ENCODE data around the gene CDC20B.

The CDC20B gene

DNA sequence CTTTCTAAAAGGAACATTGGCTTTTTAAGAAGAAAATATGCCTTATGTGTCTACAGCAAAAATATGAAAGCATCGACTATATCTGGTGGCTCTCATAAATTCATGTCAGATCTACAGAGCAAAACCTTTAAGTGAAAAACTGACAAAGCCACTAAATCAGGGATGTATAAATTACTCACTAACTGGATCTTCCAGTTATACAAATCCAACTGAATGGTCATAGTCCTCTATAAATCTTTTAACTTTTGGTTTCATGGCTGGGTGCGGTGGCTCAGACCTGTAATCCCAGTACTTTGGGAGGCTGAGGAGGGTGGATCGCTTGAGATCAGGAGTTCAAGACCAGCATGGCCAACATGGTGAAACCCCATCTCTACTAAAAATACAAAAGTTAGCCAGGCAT, 99.8 kb downstream of the CDC20B start:
- Histone ChIP-seq H3K36me3 (ENCODE audit: control insufficient read depth in 2 of 2, insufficient read depth in 1 of 2, low read length in 2 of 2) (no peaks in the 10 kb centered on the region), H3K4me1 (ENCODE audit: control insufficient read depth, insufficient read depth, low read length) (no peaks in the 10 kb centered on the region), H3K9me3 (ENCODE audit: control insufficient read depth, insufficient read depth, low read depth, low read length) (no peaks in the 10 kb centered on the region), H3K4me3 (ENCODE audit: low read depth, low read length) (no peak overlapping the region), H3K27ac (ENCODE audit: extremely low read depth, low read depth, low read length) (no peak overlapping the region)
- TF ChIP-seq, protein P1, sequence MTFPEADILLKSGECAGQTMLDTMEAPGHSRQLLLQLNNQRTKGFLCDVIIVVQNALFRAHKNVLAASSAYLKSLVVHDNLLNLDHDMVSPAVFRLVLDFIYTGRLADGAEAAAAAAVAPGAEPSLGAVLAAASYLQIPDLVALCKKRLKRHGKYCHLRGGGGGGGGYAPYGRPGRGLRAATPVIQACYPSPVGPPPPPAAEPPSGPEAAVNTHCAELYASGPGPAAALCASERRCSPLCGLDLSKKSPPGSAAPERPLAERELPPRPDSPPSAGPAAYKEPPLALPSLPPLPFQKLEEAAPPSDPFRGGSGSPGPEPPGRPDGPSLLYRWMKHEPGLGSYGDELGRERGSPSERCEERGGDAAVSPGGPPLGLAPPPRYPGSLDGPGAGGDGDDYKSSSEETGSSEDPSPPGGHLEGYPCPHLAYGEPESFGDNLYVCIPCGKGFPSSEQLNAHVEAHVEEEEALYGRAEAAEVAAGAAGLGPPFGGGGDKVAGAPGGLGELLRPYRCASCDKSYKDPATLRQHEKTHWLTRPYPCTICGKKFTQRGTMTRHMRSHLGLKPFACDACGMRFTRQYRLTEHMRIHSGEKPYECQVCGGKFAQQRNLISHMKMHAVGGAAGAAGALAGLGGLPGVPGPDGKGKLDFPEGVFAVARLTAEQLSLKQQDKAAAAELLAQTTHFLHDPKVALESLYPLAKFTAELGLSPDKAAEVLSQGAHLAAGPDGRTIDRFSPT (tag by site-specific recombination; IDR thresholded peaks at IDR 0.05) = no peak
- TF ChIP-seq ZNF837 (tag by site-specific recombination; IDR thresholded peaks at IDR 0.05) = no peak
- TF ChIP-seq ZNF514 (tag by site-specific recombination; IDR thresholded peaks at IDR 0.05) = no peak
- TF ChIP-seq, protein P2, sequence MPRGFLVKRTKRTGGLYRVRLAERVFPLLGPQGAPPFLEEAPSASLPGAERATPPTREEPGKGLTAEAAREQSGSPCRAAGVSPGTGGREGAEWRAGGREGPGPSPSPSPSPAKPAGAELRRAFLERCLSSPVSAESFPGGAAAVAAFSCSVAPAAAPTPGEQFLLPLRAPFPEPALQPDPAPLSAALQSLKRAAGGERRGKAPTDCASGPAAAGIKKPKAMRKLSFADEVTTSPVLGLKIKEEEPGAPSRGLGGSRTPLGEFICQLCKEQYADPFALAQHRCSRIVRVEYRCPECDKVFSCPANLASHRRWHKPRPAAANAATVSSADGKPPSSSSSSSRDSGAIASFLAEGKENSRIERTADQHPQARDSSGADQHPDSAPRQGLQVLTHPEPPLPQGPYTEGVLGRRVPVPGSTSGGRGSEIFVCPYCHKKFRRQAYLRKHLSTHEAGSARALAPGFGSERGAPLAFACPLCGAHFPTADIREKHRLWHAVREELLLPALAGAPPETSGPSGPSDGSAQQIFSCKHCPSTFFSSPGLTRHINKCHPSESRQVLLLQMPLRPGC (tag by site-specific recombination; IDR thresholded peaks at IDR 0.05) = no peak
- TF ChIP-seq, protein P3, sequence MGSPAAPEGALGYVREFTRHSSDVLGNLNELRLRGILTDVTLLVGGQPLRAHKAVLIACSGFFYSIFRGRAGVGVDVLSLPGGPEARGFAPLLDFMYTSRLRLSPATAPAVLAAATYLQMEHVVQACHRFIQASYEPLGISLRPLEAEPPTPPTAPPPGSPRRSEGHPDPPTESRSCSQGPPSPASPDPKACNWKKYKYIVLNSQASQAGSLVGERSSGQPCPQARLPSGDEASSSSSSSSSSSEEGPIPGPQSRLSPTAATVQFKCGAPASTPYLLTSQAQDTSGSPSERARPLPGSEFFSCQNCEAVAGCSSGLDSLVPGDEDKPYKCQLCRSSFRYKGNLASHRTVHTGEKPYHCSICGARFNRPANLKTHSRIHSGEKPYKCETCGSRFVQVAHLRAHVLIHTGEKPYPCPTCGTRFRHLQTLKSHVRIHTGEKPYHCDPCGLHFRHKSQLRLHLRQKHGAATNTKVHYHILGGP (tag by site-specific recombination; IDR thresholded peaks at IDR 0.05) = no peak
- no peak for TF ChIP-seq ZBTB1 (tag by site-specific recombination; IDR thresholded peaks at IDR 0.05)
- TF ChIP-seq BCL11B (tag by site-specific recombination; IDR thresholded peaks at IDR 0.05; ENCODE audit: low read depth) = no peak
- TF ChIP-seq ZSCAN30 (tag by site-specific recombination; IDR thresholded peaks at IDR 0.05) = no peak
- TF ChIP-seq, protein P4, sequence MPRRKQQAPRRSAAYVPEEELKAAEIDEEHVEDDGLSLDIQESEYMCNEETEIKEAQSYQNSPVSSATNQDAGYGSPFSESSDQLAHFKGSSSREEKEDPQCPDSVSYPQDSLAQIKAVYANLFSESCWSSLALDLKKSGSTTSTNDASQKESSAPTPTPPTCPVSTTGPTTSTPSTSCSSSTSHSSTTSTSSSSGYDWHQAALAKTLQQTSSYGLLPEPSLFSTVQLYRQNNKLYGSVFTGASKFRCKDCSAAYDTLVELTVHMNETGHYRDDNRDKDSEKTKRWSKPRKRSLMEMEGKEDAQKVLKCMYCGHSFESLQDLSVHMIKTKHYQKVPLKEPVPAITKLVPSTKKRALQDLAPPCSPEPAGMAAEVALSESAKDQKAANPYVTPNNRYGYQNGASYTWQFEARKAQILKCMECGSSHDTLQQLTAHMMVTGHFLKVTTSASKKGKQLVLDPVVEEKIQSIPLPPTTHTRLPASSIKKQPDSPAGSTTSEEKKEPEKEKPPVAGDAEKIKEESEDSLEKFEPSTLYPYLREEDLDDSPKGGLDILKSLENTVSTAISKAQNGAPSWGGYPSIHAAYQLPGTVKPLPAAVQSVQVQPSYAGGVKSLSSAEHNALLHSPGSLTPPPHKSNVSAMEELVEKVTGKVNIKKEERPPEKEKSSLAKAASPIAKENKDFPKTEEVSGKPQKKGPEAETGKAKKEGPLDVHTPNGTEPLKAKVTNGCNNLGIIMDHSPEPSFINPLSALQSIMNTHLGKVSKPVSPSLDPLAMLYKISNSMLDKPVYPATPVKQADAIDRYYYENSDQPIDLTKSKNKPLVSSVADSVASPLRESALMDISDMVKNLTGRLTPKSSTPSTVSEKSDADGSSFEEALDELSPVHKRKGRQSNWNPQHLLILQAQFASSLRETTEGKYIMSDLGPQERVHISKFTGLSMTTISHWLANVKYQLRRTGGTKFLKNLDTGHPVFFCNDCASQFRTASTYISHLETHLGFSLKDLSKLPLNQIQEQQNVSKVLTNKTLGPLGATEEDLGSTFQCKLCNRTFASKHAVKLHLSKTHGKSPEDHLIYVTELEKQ (tag by site-specific recombination; IDR thresholded peaks at IDR 0.05; ENCODE audit: borderline replicate concordance) = no peak
- TF ChIP-seq ZNF266 (tag by site-specific recombination; IDR thresholded peaks at IDR 0.05; ENCODE audit: low read depth) = no peak
- TF ChIP-seq SP7 (tag by site-specific recombination; IDR thresholded peaks at IDR 0.05) = no peak
- no peak for TF ChIP-seq ZNF174 (tag by site-specific recombination; IDR thresholded peaks at IDR 0.05)
- TF ChIP-seq ZNF132 (tag by site-specific recombination; IDR thresholded peaks at IDR 0.05; ENCODE audit: borderline replicate concordance) = no peak
- TF ChIP-seq ZNF747 (tag by site-specific recombination; IDR thresholded peaks at IDR 0.05) = no peak
- no peak for TF ChIP-seq ZBTB17 (tag by site-specific recombination; IDR thresholded peaks at IDR 0.05)
- TF ChIP-seq ZNF510 (tag by site-specific recombination; IDR thresholded peaks at IDR 0.05; ENCODE audit: insufficient replicate concordance) = no peak
- ChIA-PET CTCF (no interaction called here), POLR2A (no interaction called here)

DNA sequence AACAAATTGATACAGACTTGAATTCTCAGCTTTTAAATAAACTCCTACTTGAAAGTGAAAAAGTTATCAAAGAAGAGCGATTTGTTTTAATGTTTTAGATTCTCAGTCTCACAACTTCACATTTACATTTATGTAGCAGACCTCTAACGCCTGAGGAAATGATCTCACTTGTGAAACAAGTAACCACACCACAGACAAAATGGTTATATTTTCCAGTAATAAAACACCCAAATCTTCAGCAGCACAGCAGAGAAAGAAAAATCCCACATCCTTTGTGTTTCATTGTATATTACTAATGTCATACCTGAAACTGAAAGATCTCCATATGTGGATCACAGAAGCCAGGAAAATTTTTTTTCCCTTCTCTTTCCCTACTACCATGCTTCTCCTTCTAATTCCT, 100.3 kb downstream of the CDC20B start:
- Histone ChIP-seq H3K36me3 (ENCODE audit: control insufficient read depth in 2 of 2, insufficient read depth in 1 of 2, low read length in 2 of 2) (no peaks in the 10 kb centered on the region), H3K4me3 (ENCODE audit: low read depth, low read length) (no peak overlapping the region), H3K27ac (ENCODE audit: extremely low read depth, low read depth, low read length) (no peak overlapping the region), H3K9me3 (ENCODE audit: control insufficient read depth, insufficient read depth, low read depth, low read length) (no peaks in the 10 kb centered on the region), H3K4me1 (ENCODE audit: control insufficient read depth, insufficient read depth, low read length) (no peaks in the 10 kb centered on the region)
- TF ChIP-seq ZNF658 (tag by site-specific recombination; IDR thresholded peaks at IDR 0.05) = no peak
- CTCF ChIA-PET = no interaction called here
- POLR2A ChIA-PET = no interaction called here
